NB4 (cell line): ENCODE results near the gene PTPRG.

Experiments
- DNase-seq: peaks from one replicate; pipeline ENCODE4 v3.0.0; 2010; ENCODE audit warnings: low read depth
- H3K4me3 ChIP-seq: one replicate; pipeline ENCODE4 v1.5.1; 2011; ENCODE audit warnings: mild to moderate bottlenecking, low read depth, low read length, moderate library complexity
- CTCF ChIP-seq: IDR thresholded peaks from one replicate; pipeline ENCODE4 v1.5.1; 2012; ENCODE audit warnings: low read depth, low read length
- MAX ChIP-seq: IDR thresholded peaks from 2 replicates; pipeline ENCODE4 v1.6.1; 2011; ENCODE audit warnings: low read depth, low read length
- MYC ChIP-seq: IDR thresholded peaks from 2 replicates; pipeline ENCODE4 v1.6.1; 2011; ENCODE audit warnings: low read depth, low read length
- POLR2A ChIP-seq: IDR thresholded peaks from 2 replicates; pipeline ENCODE4 v1.6.1; 2011; ENCODE audit warnings: mild to moderate bottlenecking; ENCODE audit not compliant: insufficient read length; ENCODE audit errors: extremely low read depth

The PTPRG gene

GRCh38 chr3:61667383-61667782 lies 106.0 kb downstream of the PTPRG start:
- no peak for DNase-seq
- TF ChIP-seq MAX (no peak), POLR2A (no peak), MYC (no peak), CTCF (no peak)
- H3K4me3 ChIP-seq = no peak overlapping the region

GRCh38 chr3:61667814-61668213 lies 106.4 kb downstream of the PTPRG start:
- no peak overlapping the region for H3K4me3 ChIP-seq
- TF ChIP-seq MAX (no peak), MYC (no peak), POLR2A (no peak), CTCF (no peak)
- DNase-seq = no peak

- TF ChIP-seq CTCF (no peak), POLR2A (no peak), MAX (no peak), MYC (no peak)
- H3K4me3 ChIP-seq = no peak overlapping the region
- DNase-seq = no peak
Observed at GRCh38 chr3:61668317-61668864, 107.0 kb downstream of the PTPRG start.

GRCh38 chr3:61669203-61669602 lies 107.8 kb downstream of the PTPRG start:
- H3K4me3 ChIP-seq = no peak overlapping the region
- no peak for DNase-seq

GRCh38 chr3:61669668-61670299 lies 108.4 kb downstream of the PTPRG start:
- no peak for DNase-seq
- no peak overlapping the region for H3K4me3 ChIP-seq
- TF ChIP-seq MYC (no peak), POLR2A (no peak), MAX (no peak), CTCF (no peak)

More at GRCh38 chr3:61669203-61669602, 107.8 kb downstream of the PTPRG start:
- no peak for TF ChIP-seq MYC
- TF ChIP-seq POLR2A = no peak

- no peak for TF ChIP-seq MYC
- no peak for TF ChIP-seq MAX
- TF ChIP-seq POLR2A = no peak
- TF ChIP-seq CTCF = no peak
- no peak overlapping the region for H3K4me3 ChIP-seq
Observed at GRCh38 chr3:61673651-61674050, 112.3 kb downstream of the PTPRG start.

More at GRCh38 chr3:61673651-61674050, 112.3 kb downstream of the PTPRG start:
- no peak for DNase-seq
